WERI-Rb-1 (cell line): ENCODE results near the gene LCE6A.

Experiments
- DNase-seq: peaks from one replicate; pipeline ENCODE4 v3.0.0-alpha.2; 2020
- H3K27ac ChIP-seq: fragments of 250-450 bp; sonication (Bioruptor Pico); 2 replicates; pipeline ENCODE4 v1.5.1; 2020; ENCODE audit warnings: mild to moderate bottlenecking, moderate library complexity
- H3K27me3 ChIP-seq: fragments of 250-450 bp; sonication (Bioruptor Pico); 2 replicates; pipeline ENCODE4 v1.5.1; 2021; ENCODE audit warnings: mild to moderate bottlenecking, low read depth, moderate library complexity; ENCODE audit not compliant: insufficient read depth, severe bottlenecking
- H3K36me3 ChIP-seq: fragments of 250-450 bp; sonication (Bioruptor Pico); 2 replicates; pipeline ENCODE4 v1.5.1; 2020; ENCODE audit warnings: mild to moderate bottlenecking, moderate library complexity
- H3K4me3 ChIP-seq: 2 replicates; pipeline ENCODE4 v1.5.1; 2011; ENCODE audit warnings: low read depth, mild to moderate bottlenecking, control low read depth, low read length
- H3K9me3 ChIP-seq: fragments of 250-450 bp; sonication (Bioruptor Pico); 2 replicates; pipeline ENCODE4 v1.5.1; 2021; ENCODE audit warnings: mild to moderate bottlenecking, moderate library complexity; ENCODE audit not compliant: severe bottlenecking
- TF ChIP-seq, protein P1 (sequence below): IDR thresholded peaks from 2 replicates; pipeline ENCODE4 v1.5.1; 2011; ENCODE audit warnings: low read depth, mild to moderate bottlenecking, control low read depth, inconsistent platforms, low read length

LCE6A gene

GRCh38 chr1:152866321-152866720 lies 23.7 kb downstream of the LCE6A start:
- TF ChIP-seq, protein P1, sequence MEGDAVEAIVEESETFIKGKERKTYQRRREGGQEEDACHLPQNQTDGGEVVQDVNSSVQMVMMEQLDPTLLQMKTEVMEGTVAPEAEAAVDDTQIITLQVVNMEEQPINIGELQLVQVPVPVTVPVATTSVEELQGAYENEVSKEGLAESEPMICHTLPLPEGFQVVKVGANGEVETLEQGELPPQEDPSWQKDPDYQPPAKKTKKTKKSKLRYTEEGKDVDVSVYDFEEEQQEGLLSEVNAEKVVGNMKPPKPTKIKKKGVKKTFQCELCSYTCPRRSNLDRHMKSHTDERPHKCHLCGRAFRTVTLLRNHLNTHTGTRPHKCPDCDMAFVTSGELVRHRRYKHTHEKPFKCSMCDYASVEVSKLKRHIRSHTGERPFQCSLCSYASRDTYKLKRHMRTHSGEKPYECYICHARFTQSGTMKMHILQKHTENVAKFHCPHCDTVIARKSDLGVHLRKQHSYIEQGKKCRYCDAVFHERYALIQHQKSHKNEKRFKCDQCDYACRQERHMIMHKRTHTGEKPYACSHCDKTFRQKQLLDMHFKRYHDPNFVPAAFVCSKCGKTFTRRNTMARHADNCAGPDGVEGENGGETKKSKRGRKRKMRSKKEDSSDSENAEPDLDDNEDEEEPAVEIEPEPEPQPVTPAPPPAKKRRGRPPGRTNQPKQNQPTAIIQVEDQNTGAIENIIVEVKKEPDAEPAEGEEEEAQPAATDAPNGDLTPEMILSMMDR = no peak
- Histone ChIP-seq H3K9me3 (no peaks in the 10 kb centered on the region), H3K36me3 (no peaks in the 10 kb centered on the region), H3K4me3 (no peak overlapping the region), H3K27me3 (peaks cover 53% of the 10 kb centered on the region), H3K27ac (no peak overlapping the region)
- no peak for DNase-seq

DNA sequence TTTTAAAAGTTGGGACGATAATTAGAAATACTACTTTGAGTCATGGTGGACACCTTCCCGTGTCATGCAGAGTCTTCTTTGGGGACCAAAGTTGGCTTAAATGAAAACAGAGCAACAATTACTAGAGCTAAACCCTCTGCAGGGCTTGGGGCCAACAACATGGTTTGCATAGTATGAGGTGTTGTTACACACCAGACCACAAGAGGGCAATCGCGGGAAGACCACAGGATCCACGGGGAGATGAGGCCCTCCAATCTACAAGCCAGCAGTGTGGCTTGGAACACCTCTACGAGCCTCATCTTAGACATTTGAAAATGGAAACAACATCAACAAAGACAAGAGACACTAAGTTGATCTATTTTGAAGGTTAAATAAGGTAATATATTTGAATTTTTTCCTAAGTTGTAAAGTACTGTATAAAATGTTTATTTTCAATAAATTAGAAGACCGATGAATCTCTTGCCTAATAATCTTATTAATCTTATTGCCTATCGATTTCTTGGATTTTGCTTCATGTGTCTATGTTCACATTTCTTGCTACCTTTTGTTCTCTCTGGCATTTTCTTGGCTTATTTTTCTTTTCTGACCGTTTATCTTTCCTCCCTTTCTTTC lies 27.3 kb downstream of the LCE6A start:
- no peaks in the 10 kb centered on the region for H3K36me3 ChIP-seq
- TF ChIP-seq, protein P1 = peak; percentile 99
- H3K9me3 ChIP-seq = no peaks in the 10 kb centered on the region
- DNase-seq = peak; percentile 95
- H3K4me3 ChIP-seq = no peak overlapping the region
- H3K27ac ChIP-seq = no peak overlapping the region
- H3K27me3 ChIP-seq = peaks cover 23% of the 10 kb centered on the region

DNA sequence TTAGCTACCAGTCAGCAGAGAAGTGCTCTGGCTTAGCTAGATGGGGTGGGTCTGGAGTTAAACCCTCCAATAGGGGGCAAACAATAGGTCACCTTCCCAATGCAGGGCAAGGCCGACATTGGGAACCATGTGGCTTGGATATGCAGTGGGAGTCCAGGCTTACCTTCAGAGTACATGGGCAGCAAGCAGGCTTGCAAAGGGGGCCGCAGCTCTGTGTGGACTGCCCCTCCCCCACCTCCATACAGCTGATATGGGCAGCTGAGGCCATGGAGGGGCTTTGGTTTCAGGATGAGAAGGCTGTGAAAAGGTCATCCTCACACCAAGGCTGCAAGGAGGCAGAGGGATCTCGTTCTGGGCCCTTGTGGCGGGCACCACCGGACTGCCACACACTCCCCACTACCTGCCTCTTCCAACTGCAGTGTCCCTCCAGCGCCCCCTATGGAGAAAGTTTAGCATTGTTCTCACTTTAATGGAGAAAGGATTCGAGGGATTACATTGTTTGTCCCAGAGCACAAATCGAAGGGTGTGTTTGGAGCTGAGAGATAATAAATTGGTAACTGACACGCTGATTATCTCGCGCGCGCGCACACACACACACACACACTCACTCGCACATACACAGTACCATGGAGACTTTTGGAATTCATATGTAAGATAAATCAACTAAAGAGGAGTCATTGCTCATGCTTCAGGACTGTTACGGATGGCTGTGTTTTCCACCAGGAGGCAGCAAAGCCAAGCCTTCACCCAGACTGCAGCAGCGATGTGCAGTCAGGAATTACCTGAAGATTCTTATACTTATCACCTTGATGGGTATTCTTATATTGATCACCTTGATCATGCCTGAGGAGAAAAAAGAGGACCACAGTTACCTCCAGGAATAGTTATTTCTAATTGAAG lies 28.4 kb downstream of the LCE6A start:
- Histone ChIP-seq H3K27me3 (peaks cover 19% of the 10 kb centered on the region), H3K4me3 (peak overlapping the region; percentile 26), H3K36me3 (no peaks in the 10 kb centered on the region), H3K27ac (no peak overlapping the region), H3K9me3 (no peaks in the 10 kb centered on the region)
- peak; percentile 82 for DNase-seq
- TF ChIP-seq, protein P1 = peak; percentile 92

- Histone ChIP-seq H3K27ac (no peak overlapping the region), H3K4me3 (no peak overlapping the region), H3K36me3 (no peaks in the 10 kb centered on the region), H3K27me3 (peaks cover 13% of the 10 kb centered on the region), H3K9me3 (no peaks in the 10 kb centered on the region)
- no peak for DNase-seq
- TF ChIP-seq, protein P1 = no peak
Measured at GRCh38 chr1:152871731-152872126, 29.1 kb downstream of the LCE6A start.

GRCh38 chr1:152873495-152873894 lies 30.8 kb downstream of the LCE6A start:
- Histone ChIP-seq H3K9me3 (no peaks in the 10 kb centered on the region), H3K36me3 (no peaks in the 10 kb centered on the region), H3K27ac (no peak overlapping the region), H3K27me3 (no peaks in the 10 kb centered on the region), H3K4me3 (no peak overlapping the region)
- no peak for DNase-seq
- TF ChIP-seq, protein P1 = no peak
